NB4 (cell line): Measurements from ENCODE around the gene IL25.
"Not testable (repeated sequence)": the region's sequence is repeated elsewhere in the genome, so short reads cannot be mapped to it uniquely, and the experiment has no call there.

Experiments used
- DNase-seq: peaks from one replicate; pipeline ENCODE4 v3.0.0; 2010; ENCODE audit warnings: low read depth
- H3K4me3 ChIP-seq: one replicate; pipeline ENCODE4 v1.5.1; 2011; ENCODE audit warnings: mild to moderate bottlenecking, low read depth, low read length, moderate library complexity
- CTCF ChIP-seq: IDR thresholded peaks from one replicate; pipeline ENCODE4 v1.5.1; 2012; ENCODE audit warnings: low read depth, low read length
- MYC ChIP-seq: IDR thresholded peaks from 2 replicates; pipeline ENCODE4 v1.6.1; 2011; ENCODE audit warnings: low read depth, low read length
- POLR2A ChIP-seq: IDR thresholded peaks from 2 replicates; pipeline ENCODE4 v1.6.1; 2011; ENCODE audit warnings: mild to moderate bottlenecking; ENCODE audit not compliant: insufficient read length; ENCODE audit errors: extremely low read depth
- TF ChIP-seq, protein P1 (sequence below): IDR thresholded peaks from 2 replicates; pipeline ENCODE4 v1.6.1; 2011; ENCODE audit warnings: low read depth, low read length

The IL25 gene

DNA sequence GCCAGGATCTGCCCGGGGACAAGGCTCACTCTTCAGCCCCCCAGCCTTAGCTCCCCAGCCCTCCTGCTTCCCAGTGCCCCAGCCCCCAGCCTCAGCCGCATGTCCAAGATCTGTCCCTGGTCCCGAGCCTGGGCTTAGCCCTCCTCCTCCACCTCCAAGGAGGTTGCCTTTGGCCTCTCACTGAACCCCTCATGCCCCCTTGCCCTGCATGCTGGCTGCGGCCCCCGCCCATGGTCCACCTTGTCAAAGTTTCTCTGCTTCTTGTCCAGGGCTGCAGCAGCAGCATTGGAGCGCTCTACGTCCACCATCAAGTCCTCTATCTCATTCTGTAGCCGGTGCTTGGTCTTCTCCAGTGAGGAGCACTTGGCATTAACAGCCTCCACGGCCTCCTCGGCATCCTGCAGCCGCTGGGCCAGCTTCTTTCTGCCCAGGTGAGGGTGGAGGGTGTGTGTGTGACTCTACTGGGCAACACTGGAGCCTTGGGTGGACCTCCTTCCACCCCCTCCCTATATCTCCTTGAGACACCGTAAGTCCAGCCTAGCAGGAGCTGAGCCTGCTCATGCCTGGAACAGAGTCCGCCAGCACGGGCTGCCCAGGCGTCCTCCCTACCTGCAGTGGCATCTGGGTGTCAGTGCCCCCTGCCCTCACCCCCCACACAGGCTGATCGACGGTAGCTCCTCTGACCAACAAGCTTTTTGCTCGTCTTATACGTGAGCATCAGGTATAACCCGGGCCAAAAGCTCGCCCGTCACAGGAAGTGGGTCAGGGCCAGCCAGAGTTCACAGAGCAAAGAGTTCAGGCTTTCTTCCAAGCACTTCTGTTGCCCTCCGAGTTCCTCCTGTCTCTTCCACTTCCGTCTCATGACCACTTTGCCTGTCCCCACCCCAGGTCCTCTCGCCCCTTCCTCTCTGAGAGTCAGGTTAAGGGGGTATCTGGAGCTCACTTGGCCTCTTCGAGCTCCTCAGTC is 15.6 kb downstream of the IL25 start:
- no peak for DNase-seq
- TF ChIP-seq MYC = no peak
- H3K4me3 ChIP-seq = no peak overlapping the region

DNA sequence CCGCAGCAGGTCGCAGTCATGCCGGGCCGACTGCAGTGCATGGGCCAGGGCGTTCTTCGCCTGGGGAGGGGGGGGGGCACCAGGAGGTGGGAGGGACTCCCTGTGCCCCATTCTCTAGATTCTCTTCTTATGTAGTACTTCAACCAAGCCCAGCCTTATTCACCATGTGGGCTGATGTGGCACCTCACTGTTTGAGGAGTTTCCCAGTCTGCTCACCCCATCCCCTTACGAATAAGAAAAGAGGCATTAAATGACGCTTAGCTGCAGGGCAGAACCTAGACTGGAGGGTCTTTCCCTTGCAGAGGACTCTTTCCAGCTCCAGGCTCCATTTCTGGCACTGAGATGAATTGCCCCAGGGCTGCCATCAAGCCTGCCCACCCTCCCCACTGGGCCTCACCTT is 16.4 kb downstream of the IL25 start:
- TF ChIP-seq, protein P1, sequence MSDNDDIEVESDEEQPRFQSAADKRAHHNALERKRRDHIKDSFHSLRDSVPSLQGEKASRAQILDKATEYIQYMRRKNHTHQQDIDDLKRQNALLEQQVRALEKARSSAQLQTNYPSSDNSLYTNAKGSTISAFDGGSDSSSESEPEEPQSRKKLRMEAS = no peak
- TF ChIP-seq MYC (no peak), CTCF (no peak), POLR2A (no peak)
- DNase-seq = no peak
- no peak overlapping the region for H3K4me3 ChIP-seq

DNA sequence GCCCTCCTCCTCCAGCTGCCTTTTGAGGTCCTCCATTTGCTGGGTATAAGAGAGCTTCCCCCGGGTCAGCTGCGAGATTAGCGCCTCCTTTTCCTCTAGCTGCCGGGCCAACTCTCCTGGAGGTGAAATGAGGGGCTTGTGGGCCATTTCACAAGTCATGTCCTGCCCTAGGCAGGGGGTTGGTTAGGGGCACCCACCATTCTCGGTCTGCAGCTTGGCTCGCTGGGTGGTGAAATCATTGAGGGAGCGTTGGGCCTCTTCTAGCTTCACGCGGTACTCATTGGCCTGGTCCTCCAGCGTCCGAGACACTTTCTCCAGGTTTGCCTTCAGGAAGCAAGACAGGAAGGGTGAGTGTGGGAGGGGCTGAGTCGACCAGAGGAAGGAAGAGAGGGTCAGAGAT is 16.8 kb downstream of the IL25 start:
- TF ChIP-seq MYC (no peak), POLR2A (no peak), CTCF (no peak)
- TF ChIP-seq, protein P1 = no peak
- DNase-seq = no peak
- H3K4me3 ChIP-seq = no peak overlapping the region

DNA sequence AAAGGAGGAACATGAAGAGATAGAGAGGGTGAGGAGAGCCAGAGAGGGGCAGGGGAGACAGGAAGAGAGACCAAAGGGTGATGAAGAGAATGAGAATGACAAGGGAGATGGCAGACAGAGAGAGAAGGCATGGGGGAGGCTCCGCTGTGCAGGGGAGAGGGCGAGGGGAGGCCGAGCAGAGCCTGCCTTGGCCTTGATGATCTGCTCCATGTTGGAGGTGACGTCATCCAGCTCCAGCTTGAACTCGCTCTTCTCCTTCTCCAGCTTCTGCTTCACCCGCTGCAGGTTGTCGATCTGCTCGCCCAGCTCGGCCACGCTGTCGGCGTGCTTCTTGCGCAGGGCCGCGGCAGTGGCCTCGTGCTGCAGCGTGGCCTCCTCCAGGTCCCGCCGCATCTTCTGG is 17.3 kb downstream of the IL25 start:
- H3K4me3 ChIP-seq, DNase-seq: not testable (repeated sequence)

- TF ChIP-seq POLR2A = no peak
- no peak for TF ChIP-seq CTCF
- TF ChIP-seq MYC = no peak
- TF ChIP-seq, protein P1 = no peak
- no peak for DNase-seq
Measured at GRCh38 chr14:23392613-23393012, 20.0 kb downstream of the IL25 start.

DNA sequence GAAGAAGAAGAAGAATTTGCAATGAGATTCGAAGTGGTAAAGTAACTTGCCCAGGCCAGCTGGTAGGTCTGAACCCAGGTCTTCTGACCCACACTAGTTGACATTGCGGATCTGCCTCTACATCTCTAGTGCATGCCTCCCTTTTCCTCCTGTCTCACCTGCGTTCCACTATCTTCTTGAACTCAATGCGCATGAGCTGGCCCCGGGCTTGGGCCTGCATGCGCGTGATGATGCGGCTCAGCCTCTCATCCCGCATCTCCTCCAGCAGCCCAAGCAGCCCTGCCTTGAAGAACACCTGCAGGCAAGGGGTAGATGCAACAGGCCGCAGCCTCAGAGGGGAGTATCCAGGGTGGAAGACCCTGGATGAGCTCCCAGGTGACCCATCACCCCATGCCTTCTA is 23.5 kb downstream of the IL25 start:
- H3K4me3 ChIP-seq = no peak overlapping the region
- DNase-seq = no peak
- TF ChIP-seq CTCF (no peak), POLR2A (no peak), MYC (no peak)
- TF ChIP-seq, protein P1 = no peak

More at GRCh38 chr14:23392613-23393012, 20.0 kb downstream of the IL25 start:
- H3K4me3 ChIP-seq = no peak overlapping the region
